HepG2 (cell line): ENCODE results near the gene GJB1. TPM values are rescaled to one million over a fixed set of nuclear protein-coding genes. Genes with fewer than 3 reads are reported as not detected.

Source experiments
- ATAC-seq: fragments of 200-7000 bp; cut with Tn5 transposase; 3 replicates; pipeline ENCODE4 v1.9.1; 2020; ENCODE audit warnings: mild to moderate bottlenecking, moderate library complexity
- BruUV-seq: library from RNA; stranded (reverse); fragments of 400-500 nt; replicated peaks from 2 replicates; lab custom pipeline; 2021; lab: Mats Ljungman, UMichigan
- CTCF ChIA-PET: fragments of 300-600 bp; formaldehyde crosslinking; extraction: SDS; loops from one replicate; lab custom pipeline; 2021; ENCODE audit warnings: low total read pairs, inconsistent platforms, low intra/inter-chr PET ratio; lab: Yijun Ruan, JAX
- POLR2A ChIA-PET: fragments of 350-600 bp; sonication (Branson Sonifier 250); formaldehyde crosslinking; loops from one replicate; lab custom pipeline; 2020; ENCODE audit warnings: antibody characterized with exemption, inconsistent platforms; lab: Yijun Ruan, JAX
- DNase-seq: peaks from one replicate; pipeline ENCODE4 v3.0.0-alpha.2; 2015; ENCODE audit warnings: low spot score
- FAIRE-seq: peaks from 3 replicates; lab custom pipeline; 2011; peaks lifted over from hg19 to GRCh38; lab: Jason Lieb, UNC
- H2AFZ ChIP-seq: one replicate; pipeline ENCODE4 v1.6.1; 2011; ENCODE audit warnings: low read length, inconsistent platforms
- H3K27ac ChIP-seq: fragments of 300-600 bp; 3 replicates; pipeline ENCODE4 v1.8.0; 2011; ENCODE audit warnings: mixed run types, mild to moderate bottlenecking, mixed read lengths, low read length, inconsistent platforms; ENCODE audit not compliant: insufficient read depth; ENCODE audit errors: extremely low read length
- H3K27me3 ChIP-seq, 2 experiments: fragments of 200-600 bp in 1 of 2; 2 replicates in 1 of 2; 3 replicates in 1 of 2; pipeline versions ENCODE4 v1.6.0 to v1.8.0; 2011; ENCODE audit warnings: low read length in 2 of 2, mild to moderate bottlenecking in 2 of 2, moderate library complexity in 2 of 2, inconsistent platforms in 1 of 2; ENCODE audit not compliant: insufficient read depth in 2 of 2, control insufficient read depth in 1 of 2
- H3K36me3 ChIP-seq, 2 experiments: fragments of 200-600 bp in 1 of 2; replicated peaks in 1 of 2; 2 replicates in 1 of 2; 3 replicates in 1 of 2; pipeline versions ENCODE4 v1.5.1 to v1.8.0; 2011; ENCODE audit warnings: low read length in 2 of 2, inconsistent platforms in 1 of 2; ENCODE audit not compliant: insufficient read depth in 2 of 2, control insufficient read depth in 1 of 2
- H3K4me1 ChIP-seq: 2 replicates; pipeline ENCODE4 v1.5.1; 2012; ENCODE audit warnings: low read length, inconsistent platforms; ENCODE audit not compliant: insufficient read depth
- H3K4me2 ChIP-seq: 2 replicates; pipeline ENCODE4 v1.6.0; 2011; ENCODE audit warnings: low read depth, low read length, inconsistent platforms
- H3K4me3 ChIP-seq, 3 experiments: fragments of 200-600 bp in 1 of 3; sonication (generic), shearing (Covaris generic) in 1 of 3; replicated peaks in 1 of 3; 2 replicates each; pipeline ENCODE4 v1.5.1; 2011 to 2016; ENCODE audit warnings: low read length in 3 of 3, inconsistent platforms in 2 of 3, low read depth in 2 of 3, mild to moderate bottlenecking in 2 of 3, control low read depth in 1 of 3, mixed read lengths in 1 of 3; ENCODE audit not compliant: insufficient read depth in 1 of 3
- H3K79me2 ChIP-seq: one replicate; pipeline ENCODE4 v1.6.1; 2011; ENCODE audit warnings: low read length, inconsistent platforms; ENCODE audit not compliant: insufficient read depth
- H3K9ac ChIP-seq: 2 replicates; pipeline ENCODE4 v1.6.0; 2011; ENCODE audit warnings: mild to moderate bottlenecking, low read depth, low read length, inconsistent platforms; ENCODE audit not compliant: insufficient read depth
- H3K9me3 ChIP-seq: 2 replicates; pipeline ENCODE4 v1.5.1; 2012; ENCODE audit warnings: mild to moderate bottlenecking, low read length
- H4K20me1 ChIP-seq: 2 replicates; pipeline ENCODE4 v1.6.0; 2011; ENCODE audit warnings: inconsistent platforms, mild to moderate bottlenecking, low read length, moderate library complexity; ENCODE audit not compliant: insufficient read depth
- DMAP1 ChIP-seq: IDR thresholded peaks from 2 replicates; pipeline ENCODE4 v1.6.1; 2016
- HNRNPLL ChIP-seq: fragments of 200-400 bp; formaldehyde crosslinking; IDR thresholded peaks from 2 replicates; pipeline ENCODE4 v1.6.1; 2017; ENCODE audit warnings: mild to moderate bottlenecking, low read depth, low read length; ENCODE audit not compliant: poor library complexity, severe bottlenecking
- KLF9 ChIP-seq: IDR thresholded peaks from 2 replicates; pipeline ENCODE4 v1.6.1; 2016; ENCODE audit warnings: low read depth
- MATR3 ChIP-seq: sonication (generic); formaldehyde crosslinking; IDR thresholded peaks from 2 replicates; pipeline ENCODE4 v1.4.0; 2020; ENCODE audit warnings: missing genetic modification reagents
- MIXL1 ChIP-seq: IDR thresholded peaks from 2 replicates; pipeline ENCODE4 v1.6.1; 2016
- SAFB2 ChIP-seq: sonication (generic); formaldehyde crosslinking; IDR thresholded peaks from 2 replicates; pipeline ENCODE4 v1.5.1; 2020; ENCODE audit warnings: missing genetic modification reagents, low read depth, mild to moderate bottlenecking, borderline replicate concordance
- SRSF1 ChIP-seq: fragments of 200-400 bp; formaldehyde crosslinking; optimal IDR thresholded peaks from 2 replicates; pipeline ENCODE3; 2017; ENCODE audit warnings: mild to moderate bottlenecking, low read depth, low read length, moderate library complexity
- TAF1 ChIP-seq: sonication (generic); formaldehyde crosslinking; IDR thresholded peaks from 2 replicates; pipeline ENCODE4 v1.4.0; 2020; ENCODE audit warnings: missing genetic modification reagents
- TOE1 ChIP-seq: sonication (generic); formaldehyde crosslinking; IDR thresholded peaks from 2 replicates; pipeline ENCODE4 v1.4.0; 2020; ENCODE audit warnings: mild to moderate bottlenecking, missing genetic modification reagents
- ZBTB21 ChIP-seq: sonication (generic); formaldehyde crosslinking; IDR thresholded peaks from 2 replicates; pipeline ENCODE4 v1.4.0; 2020; ENCODE audit warnings: missing genetic modification reagents
- ZNF10 ChIP-seq: sonication (generic); formaldehyde crosslinking; IDR thresholded peaks from 2 replicates; pipeline ENCODE4 v1.4.0; 2020; ENCODE audit warnings: mild to moderate bottlenecking, low read depth, missing genetic modification reagents, borderline replicate concordance
- ZNF484 ChIP-seq: sonication (generic); formaldehyde crosslinking; IDR thresholded peaks from 2 replicates; pipeline ENCODE4 v1.5.1; 2020; ENCODE audit warnings: mild to moderate bottlenecking, low read depth, missing genetic modification reagents, borderline replicate concordance
- ZNF672 ChIP-seq: sonication (generic); formaldehyde crosslinking; IDR thresholded peaks from 2 replicates; pipeline ENCODE4 v1.8.1; 2022; ENCODE audit warnings: missing genetic modification reagents
- WGBS: methylation state at CpG from one replicate; pipeline ENCODE4 v1.1.6; 2017; ENCODE audit warnings: low lambda C conversion rate; 5-methylcytosine and 5-hydroxymethylcytosine counted together
- in situ Hi-C: cut with HindIII; loops from 2 replicates; pipeline ENCODE4 v1.10.0; 2017; ENCODE audit warnings: low pct_unique_long_range_greater_than_20kb; ENCODE audit not compliant: extremely low pct_ligation_motif_present
- intact Hi-C: fragments of 100-400 bp; cut with micrococcal nuclease; formaldehyde crosslinking; loops from one replicate; pipeline ENCODE4 v1.10.0; 2022; ENCODE audit not compliant: unreplicated experiment
- polyA plus RNA-seq, 8 experiments: library from polyadenylated mRNA; depleted of rRNA in 3 of 8; stranded (reverse) in 7 of 8; unstranded in 1 of 8; fragments of >200 nt; fragmentation: Illumina TruSeq in 4 of 8; extraction: Trizol in 4 of 8; gene quantifications; 2 replicates each; pipeline versions ENCODE4 v1.2.1 to v1.2.3, GENCODE V29; 2011 to 2016; ENCODE audit warnings: low read depth in 4 of 8, missing spikeins in 1 of 8, mixed read lengths in 1 of 8; ENCODE audit not compliant: insufficient read depth in 1 of 8
- total RNA-seq, 5 experiments: library from RNA; depleted of rRNA; stranded (reverse); fragments of >200 nt; fragmentation: Illumina TruSeq; extraction: Trizol; gene quantifications; 2 replicates each; pipeline ENCODE4 v1.2.3, GENCODE V29; 2016; ENCODE audit warnings: low read depth in 1 of 5
- TF ChIP-seq, protein P1 (sequence below): sonication (generic); formaldehyde crosslinking; IDR thresholded peaks from 2 replicates; pipeline ENCODE4 v1.4.0; 2020; ENCODE audit warnings: missing genetic modification reagents
- TF ChIP-seq, protein P2 (sequence below), 2 experiments: sonication (generic) in 1 of 2; formaldehyde crosslinking in 1 of 2; IDR thresholded peaks; 2 replicates each; pipeline versions ENCODE4 v1.5.1 to v1.6.1; 2011 to 2020; ENCODE audit warnings: borderline replicate concordance in 1 of 2, low read depth in 1 of 2, low read length in 1 of 2, mild to moderate bottlenecking in 1 of 2, missing genetic modification reagents in 1 of 2, moderate library complexity in 1 of 2

The GJB1 gene
- total and polyA plus RNA-seq, 2 of the 13 experiments (the other 11 are each of a cell fraction or from before 2014, with no cell fraction given) = 111 to 161 TPM

DNA sequence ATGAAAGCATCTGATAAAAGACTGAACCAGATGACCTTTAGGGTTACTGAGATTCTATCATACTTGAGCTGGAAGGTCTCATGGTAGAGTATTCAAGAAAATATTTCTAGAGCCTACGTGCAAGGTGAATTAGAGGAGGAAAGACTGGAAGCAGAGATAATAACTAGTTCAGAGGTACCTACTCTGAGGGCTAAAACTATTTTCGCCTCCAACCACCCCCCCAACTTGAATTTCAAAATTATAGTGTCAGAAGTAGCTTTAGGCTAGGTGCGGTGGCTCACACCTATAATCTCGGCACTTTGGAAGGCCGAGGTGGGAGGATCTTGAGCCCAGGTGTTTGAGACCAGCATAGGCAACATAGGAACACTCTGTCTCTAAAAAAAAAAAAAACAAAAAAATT is 47.5 kb upstream of the GJB1 start:
- H3K4me2 ChIP-seq = no peak overlapping the region
- FAIRE-seq (no peak), DNase-seq (no peak), ATAC-seq (no peak)
- no peaks in the 10 kb centered on the region for H3K27me3 ChIP-seq
- intact Hi-C loops = no loop called here
- no peaks in the 10 kb centered on the region for H3K79me2 ChIP-seq
- no TSS peak for BruUV-seq
- in situ Hi-C loops = loop anchor here (10.0 kb wide), 1 partner anchor 181 kb away; no protein-coding TSS in a partner anchor
- no peaks in the 10 kb centered on the region for H4K20me1 ChIP-seq
- peaks cover 47% of the 10 kb centered on the region for H3K4me1 ChIP-seq
- TF ChIP-seq SRSF1 (no peak), MATR3 (no peak), ZBTB21 (CRISPR knock-in tag) (no peak), MIXL1 (CRISPR knock-in tag) (no peak), HNRNPLL (no peak), KLF9 (CRISPR knock-in tag) (no peak), SAFB2 (CRISPR knock-in tag) (no peak), DMAP1 (CRISPR knock-in tag) (no peak), ZNF10 (CRISPR knock-in tag) (no peak), TAF1 (CRISPR knock-in tag) (no peak), ZNF672 (CRISPR knock-in tag) (no peak), TOE1 (CRISPR knock-in tag) (no peak), ZNF484 (no peak)
- TF ChIP-seq, protein P1, sequence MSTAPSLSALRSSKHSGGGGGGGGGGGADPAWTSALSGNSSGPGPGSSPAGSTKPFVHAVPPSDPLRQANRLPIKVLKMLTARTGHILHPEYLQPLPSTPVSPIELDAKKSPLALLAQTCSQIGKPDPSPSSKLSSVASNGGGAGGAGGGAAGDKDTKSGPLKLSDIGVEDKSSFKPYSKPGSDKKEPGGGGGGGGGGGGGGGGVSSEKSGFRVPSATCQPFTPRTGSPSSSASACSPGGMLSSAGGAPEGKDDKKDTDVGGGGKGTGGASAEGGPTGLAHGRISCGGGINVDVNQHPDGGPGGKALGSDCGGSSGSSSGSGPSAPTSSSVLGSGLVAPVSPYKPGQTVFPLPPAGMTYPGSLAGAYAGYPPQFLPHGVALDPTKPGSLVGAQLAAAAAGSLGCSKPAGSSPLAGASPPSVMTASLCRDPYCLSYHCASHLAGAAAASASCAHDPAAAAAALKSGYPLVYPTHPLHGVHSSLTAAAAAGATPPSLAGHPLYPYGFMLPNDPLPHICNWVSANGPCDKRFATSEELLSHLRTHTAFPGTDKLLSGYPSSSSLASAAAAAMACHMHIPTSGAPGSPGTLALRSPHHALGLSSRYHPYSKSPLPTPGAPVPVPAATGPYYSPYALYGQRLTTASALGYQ = no peak
- TF ChIP-seq, protein P2, sequence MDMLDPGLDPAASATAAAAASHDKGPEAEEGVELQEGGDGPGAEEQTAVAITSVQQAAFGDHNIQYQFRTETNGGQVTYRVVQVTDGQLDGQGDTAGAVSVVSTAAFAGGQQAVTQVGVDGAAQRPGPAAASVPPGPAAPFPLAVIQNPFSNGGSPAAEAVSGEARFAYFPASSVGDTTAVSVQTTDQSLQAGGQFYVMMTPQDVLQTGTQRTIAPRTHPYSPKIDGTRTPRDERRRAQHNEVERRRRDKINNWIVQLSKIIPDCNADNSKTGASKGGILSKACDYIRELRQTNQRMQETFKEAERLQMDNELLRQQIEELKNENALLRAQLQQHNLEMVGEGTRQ (IDR thresholded peaks at IDR 0.05; ENCODE audit: low read depth, low read length) = no peak
- TF ChIP-seq, protein P2 (CRISPR knock-in tag; IDR thresholded peaks at IDR 0.05; ENCODE audit: borderline replicate concordance) = no peak
- ChIA-PET POLR2A (no interaction called here), CTCF (no interaction called here)
- no peak overlapping the region for H3K27ac ChIP-seq
- H3K4me3 ChIP-seq = no peak overlapping the region
- H3K9me3 ChIP-seq = no peaks in the 10 kb centered on the region
- 93% methylated on average over 5 of the region's 5 CpGs for WGBS
- no peak overlapping the region for H3K9ac ChIP-seq
- no peak overlapping the region for H2AFZ ChIP-seq
- H3K36me3 ChIP-seq = no peaks in the 10 kb centered on the region
